Body of pancreas (tissue), 4 donors: ENCODE results near the gene KDM1B. TPM values are rescaled to one million over a fixed set of nuclear protein-coding genes. Genes with fewer than 3 reads are reported as not detected.

Experiments used
- ATAC-seq: fragments of 150-250 bp; one replicate; pipeline ENCODE4 v1.9.1; 2016
- DNase-seq, 4 donors: peaks; one replicate each; pipeline ENCODE4 v3.0.0-alpha.2; 2019
- H3K27ac ChIP-seq, 4 donors: fragments of 200-600 bp; sonication (generic); 1 replicate in 3 of 4; 2 replicates in 1 of 4; pipeline versions ENCODE4 v1.5.1 to v1.6.1; 2016 to 2019; ENCODE audit warnings: mild to moderate bottlenecking in 1 of 4, mixed read lengths in 1 of 4, moderate library complexity in 1 of 4
- H3K27me3 ChIP-seq, 2 donors: fragments of 200-600 bp; sonication (generic); one replicate each; pipeline ENCODE4 v1.6.0; 2016; ENCODE audit warnings: mild to moderate bottlenecking in 1 of 2
- H3K36me3 ChIP-seq, 2 donors: fragments of 200-600 bp; sonication (generic); replicated peaks in 1 of 2; 2 replicates each; pipeline ENCODE4 v1.5.1; 2016; ENCODE audit warnings: low read depth in 2 of 2; ENCODE audit not compliant: insufficient read depth in 1 of 2
- H3K4me1 ChIP-seq: fragments of 200-600 bp; sonication (generic); one replicate; pipeline ENCODE4 v1.6.0; 2016
- H3K4me3 ChIP-seq, 2 donors: fragments of 200-600 bp; sonication (generic); 1 replicate in 1 of 2; 2 replicates in 1 of 2; pipeline ENCODE4 v1.5.1; 2016 to 2019
- H3K9me3 ChIP-seq, 3 donors: fragments of 200-600 bp; sonication (generic); 1 replicate in 2 of 3; 2 replicates in 1 of 3; pipeline ENCODE4 v1.5.1; 2016
- CTCF ChIP-seq, 7 experiments: fragments of 450-650 bp in 4 of 7; fragments of 200-600 bp in 3 of 7; sonication (generic) in 3 of 7; IDR thresholded peaks; one replicate each; pipeline ENCODE4 v1.5.1; 2016 to 2019; ENCODE audit warnings: antibody characterized with exemption in 7 of 7
- POLR2A ChIP-seq, 3 donors: fragments of 450-650 bp; IDR thresholded peaks; one replicate each; pipeline ENCODE4 v1.6.1; 2016; ENCODE audit warnings: antibody characterized with exemption in 3 of 3, mild to moderate bottlenecking in 2 of 3
- WGBS, 2 donors: methylation state at CpG; one replicate each; pipeline ENCODE4 v1.1.5; 2017; 5-methylcytosine and 5-hydroxymethylcytosine counted together
- intact Hi-C: fragments of 100-400 bp; cut with DNase I; formaldehyde crosslinking; loops from one replicate; pipeline ENCODE4 v1.15.1; 2023
- total RNA-seq, 2 donors: library from RNA; depleted of rRNA; stranded (reverse); fragments of >200 nt; gene quantifications; one replicate each; pipeline ENCODE4 v1.1.0, GENCODE V29; 2016

KDM1B gene
- total RNA-seq, 2 donors from 2014 or later = 4.6 to 12.7 TPM

DNA sequence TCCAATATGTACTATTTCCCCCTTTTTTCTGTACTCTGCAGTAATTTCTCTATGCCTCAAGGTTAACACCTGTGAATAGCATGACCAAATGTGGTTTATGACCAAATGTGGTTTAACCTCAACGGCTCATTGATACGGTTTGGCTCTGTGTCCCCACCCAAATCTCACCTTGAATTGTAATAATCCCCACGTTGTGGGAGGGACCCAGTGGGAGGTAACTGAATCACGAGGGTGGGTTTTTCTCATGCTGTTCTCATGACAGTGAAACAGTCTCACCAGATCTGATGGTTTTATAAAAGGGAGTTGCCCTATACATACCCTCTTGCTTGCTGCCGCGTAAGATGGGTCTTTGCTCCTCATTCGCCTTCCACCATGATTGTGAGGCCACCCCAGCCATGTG, 90.4 kb downstream of the KDM1B start:
- H3K4me1 ChIP-seq = no peaks in the 10 kb centered on the region
- intact Hi-C loops = no loop called here
- no peaks in the 10 kb centered on the region for H3K9me3 ChIP-seq
- no peaks in the 10 kb centered on the region for H3K27me3 ChIP-seq
- H3K36me3 ChIP-seq = peaks cover 0 to 8% of the 10 kb centered on the region in 2 donors
- ATAC-seq (no peak), DNase-seq (no peak)
- TF ChIP-seq CTCF (IDR thresholded peaks at IDR 0.05) (no peak), POLR2A (IDR thresholded peaks at IDR 0.05) (no peak)
- WGBS, 2 donors = 86 to 87% methylated on average over 7 of the region's 7 CpGs
- no peak overlapping the region for H3K4me3 ChIP-seq
- no peak overlapping the region for H3K27ac ChIP-seq

- intact Hi-C loops = no loop called here
- Histone ChIP-seq H3K27ac (no peak overlapping the region), H3K4me1 (no peaks in the 10 kb centered on the region), H3K9me3 (no peaks in the 10 kb centered on the region), H3K27me3 (no peaks in the 10 kb centered on the region), H3K4me3 (no peak overlapping the region), H3K36me3 (peaks cover 0 to 8% of the 10 kb centered on the region in 2 donors)
- DNase-seq = no peak
- TF ChIP-seq POLR2A (IDR thresholded peaks at IDR 0.05) (no peak), CTCF (IDR thresholded peaks at IDR 0.05) (no peak)
- ATAC-seq = no peak
Observed at GRCh38 chr6:18246205-18246604, 91.0 kb downstream of the KDM1B start.

GRCh38 chr6:18247002-18247401, 91.8 kb downstream of the KDM1B start:
- no peaks in the 10 kb centered on the region for H3K27me3 ChIP-seq
- no peak for DNase-seq
- H3K36me3 ChIP-seq = peaks cover 0 to 8% of the 10 kb centered on the region in 2 donors
- no peaks in the 10 kb centered on the region for H3K4me1 ChIP-seq
- TF ChIP-seq CTCF (IDR thresholded peaks at IDR 0.05) (no peak), POLR2A (IDR thresholded peaks at IDR 0.05) (no peak)
- intact Hi-C loops = no loop called here
- no peaks in the 10 kb centered on the region for H3K9me3 ChIP-seq
- no peak overlapping the region for H3K27ac ChIP-seq
- H3K4me3 ChIP-seq = no peak overlapping the region
- no peak for ATAC-seq

GRCh38 chr6:18248698-18249097, 93.5 kb downstream of the KDM1B start:
- H3K27ac ChIP-seq = no peak overlapping the region
- WGBS, 2 donors = 91 to 92% methylated on average over 2 of the region's 2 CpGs
- no peak overlapping the region for H3K4me3 ChIP-seq
- TF ChIP-seq CTCF (IDR thresholded peaks at IDR 0.05) (no peak), POLR2A (IDR thresholded peaks at IDR 0.05) (no peak)
- peaks cover 0 to 3% of the 10 kb centered on the region in 2 donors for H3K36me3 ChIP-seq
- no peaks in the 10 kb centered on the region for H3K9me3 ChIP-seq
- no peaks in the 10 kb centered on the region for H3K4me1 ChIP-seq
- intact Hi-C loops = no loop called here
- ATAC-seq (no peak), DNase-seq (no peak)
- H3K27me3 ChIP-seq = no peaks in the 10 kb centered on the region

GRCh38 chr6:18249271-18249670, 94.0 kb downstream of the KDM1B start:
- H3K27me3 ChIP-seq = no peaks in the 10 kb centered on the region

More at GRCh38 chr6:18249271-18249670, 94.0 kb downstream of the KDM1B start:
- Histone ChIP-seq H3K27ac (no peak overlapping the region), H3K4me3 (no peak overlapping the region), H3K4me1 (no peaks in the 10 kb centered on the region), H3K36me3 (peaks cover 0 to 3% of the 10 kb centered on the region in 2 donors), H3K9me3 (no peaks in the 10 kb centered on the region)
- WGBS, 2 donors = 89 to 94% methylated on average over 4 of the region's 4 CpGs
- TF ChIP-seq CTCF (IDR thresholded peaks at IDR 0.05) = no peak
- TF ChIP-seq POLR2A (IDR thresholded peaks at IDR 0.05) = no peak
- intact Hi-C loops = no loop called here
- no peak for DNase-seq
- no peak for ATAC-seq
